ENCODE measurements around the gene MEIS2.

The MEIS2 gene

GRCh38 chr15:36924034-36924433 lies 176.3 kb downstream of the MEIS2 start:
- DNase-seq: no peak

GRCh38 chr15:36921484-36922091 lies 178.8 kb downstream of the MEIS2 start:
- no peak for DNase-seq

GRCh38 chr15:36917411-36918267 lies 182.7 kb downstream of the MEIS2 start:
- DNase-seq: no peak

- DNase-seq: no peak
Observed at GRCh38 chr15:36914960-36915808, 185.2 kb downstream of the MEIS2 start.

- no peak for DNase-seq
Observed at GRCh38 chr15:36914466-36914865, 185.9 kb downstream of the MEIS2 start.

- no peak for DNase-seq
Observed at GRCh38 chr15:36912311-36912712, 188.0 kb downstream of the MEIS2 start.

GRCh38 chr15:36911322-36911944 lies 188.9 kb downstream of the MEIS2 start:
- DNase-seq: no peak

- no peak for DNase-seq
Observed at GRCh38 chr15:36908991-36909390, 191.4 kb downstream of the MEIS2 start.

- no peak for DNase-seq
Observed at GRCh38 chr15:36907295-36907694, 193.1 kb downstream of the MEIS2 start.

- DNase-seq: no peak
Observed at GRCh38 chr15:36905908-36906307, 194.4 kb downstream of the MEIS2 start.

- DNase-seq: no peak
Observed at GRCh38 chr15:36904715-36905114, 195.6 kb downstream of the MEIS2 start.

- no peak for DNase-seq
Observed at GRCh38 chr15:36903922-36904556, 196.3 kb downstream of the MEIS2 start.

- DNase-seq: no peak
Observed at GRCh38 chr15:36903195-36903594, 197.2 kb downstream of the MEIS2 start.

GRCh38 chr15:36901012-36901411 lies 199.3 kb downstream of the MEIS2 start:
- DNase-seq: no peak

- no peak for DNase-seq
Observed at GRCh38 chr15:36899696-36900095, 200.7 kb downstream of the MEIS2 start.

- DNase-seq: no peak
Observed at GRCh38 chr15:36898536-36899126, 201.7 kb downstream of the MEIS2 start.

GRCh38 chr15:36897834-36898233 lies 202.5 kb downstream of the MEIS2 start:
- DNase-seq: no peak

- no peak for DNase-seq
Observed at GRCh38 chr15:36896949-36897348, 203.4 kb downstream of the MEIS2 start.

GRCh38 chr15:36894075-36894474 lies 206.3 kb downstream of the MEIS2 start:
- no peak for DNase-seq

GRCh38 chr15:36893276-36893675 lies 207.1 kb downstream of the MEIS2 start:
- no peak for DNase-seq

GRCh38 chr15:36888011-36888992 lies 212.0 kb downstream of the MEIS2 start:
- DNase-seq: no peak
